GM03348 (cell line): ENCODE data around the gene INPP5D.
"Not testable (repeated sequence)": the region's sequence is repeated elsewhere in the genome, so short reads cannot be mapped to it uniquely, and the experiment has no call there.

ENCODE experiments used
- DNase-seq: peaks from one replicate; pipeline ENCODE4 v3.0.0; 2012; ENCODE audit warnings: low spot score

Gene INPP5D

GRCh38 chr2:233053928-233054784 is 6.0 kb upstream of the INPP5D start:
- peak; percentile 86 for DNase-seq

- DNase-seq, result no peak
These were observed 4.8 kb upstream of the INPP5D start for GRCh38 chr2:233055362-233055761.

GRCh38 chr2:233056961-233057605 is 3.1 kb upstream of the INPP5D start:
- no peak for DNase-seq

GRCh38 chr2:233058717-233059546 is 1.2 kb upstream of the INPP5D start:
- DNase-seq, result no peak

GRCh38 chr2:233059547-233059796 is 670 bp upstream of the INPP5D start:
- DNase-seq, result no peak

- DNase-seq, result no peak
These were observed 398 bp downstream of the INPP5D start for GRCh38 chr2:233060501-233060979.

- DNase-seq, result no peak
These were observed 943 bp downstream of the INPP5D start for GRCh38 chr2:233060980-233061590.

GRCh38 chr2:233061591-233062450 is 1.7 kb downstream of the INPP5D start:
- DNase-seq, result no peak

GRCh38 chr2:233062451-233062850 is 2.3 kb downstream of the INPP5D start:
- DNase-seq, result no peak

- DNase-seq, result no peak
These were observed 2.8 kb downstream of the INPP5D start for GRCh38 chr2:233062946-233063268.

GRCh38 chr2:233063269-233063975 is 3.3 kb downstream of the INPP5D start:
- DNase-seq, result no peak

GRCh38 chr2:233063976-233064411 is 3.9 kb downstream of the INPP5D start:
- no peak for DNase-seq

- DNase-seq, result peak; percentile 33
These were observed 4.5 kb downstream of the INPP5D start for GRCh38 chr2:233064530-233065199.

- not testable (repeated sequence) for DNase-seq
These were observed 5.1 kb downstream of the INPP5D start for GRCh38 chr2:233065200-233065589.

GRCh38 chr2:233065954-233066470 is 5.9 kb downstream of the INPP5D start:
- DNase-seq, result no peak

- no peak for DNase-seq
These were observed 8.7 kb downstream of the INPP5D start for GRCh38 chr2:233068762-233069418.

- DNase-seq, result no peak
These were observed 12.7 kb downstream of the INPP5D start for GRCh38 chr2:233072838-233073237.

GRCh38 chr2:233074106-233074505 is 14.0 kb downstream of the INPP5D start:
- no peak for DNase-seq
